Osteocyte (in vitro differentiated cells): ENCODE measurements around the gene SCARF2. TPM values are rescaled to one million over a fixed set of nuclear protein-coding genes. Genes with fewer than 3 reads are reported as not detected.
"Not testable (repeated sequence)": the region's sequence is repeated elsewhere in the genome, so short reads cannot be mapped to it uniquely, and the experiment has no call there.

Source experiments
- DNase-seq: peaks from one replicate; pipeline ENCODE4 v3.0.0; 2021; ENCODE audit warnings: mixed read lengths; ENCODE audit not compliant: unreplicated experiment; ENCODE audit errors: extremely low spot score
- H3K27ac Mint-ChIP-seq: one replicate; pipeline ENCODE4 v1.8.0; 2021; ENCODE audit warnings: mild to moderate bottlenecking, mixed read lengths; ENCODE audit not compliant: unreplicated experiment
- H3K27me3 Mint-ChIP-seq: one replicate; pipeline ENCODE4 v1.8.0; 2021; ENCODE audit warnings: mixed read lengths; ENCODE audit not compliant: unreplicated experiment
- H3K36me3 Mint-ChIP-seq: one replicate; pipeline ENCODE4 v1.8.0; 2021; ENCODE audit warnings: mixed read lengths; ENCODE audit not compliant: unreplicated experiment
- H3K4me1 Mint-ChIP-seq: one replicate; pipeline ENCODE4 v1.8.0; 2021; ENCODE audit warnings: mixed read lengths; ENCODE audit not compliant: unreplicated experiment
- H3K4me3 Mint-ChIP-seq: one replicate; pipeline ENCODE4 v1.8.0; 2021; ENCODE audit warnings: mild to moderate bottlenecking, moderate library complexity, mixed read lengths; ENCODE audit not compliant: unreplicated experiment
- H3K9me3 Mint-ChIP-seq: one replicate; pipeline ENCODE4 v1.8.0; 2021; ENCODE audit warnings: mixed read lengths; ENCODE audit not compliant: unreplicated experiment
- total RNA-seq: library from RNA; stranded (reverse); gene quantifications from 2 replicates; pipeline ENCODE4 v1.2.1, GENCODE V29; 2021
- TF ChIP-seq, protein P1 (sequence below): fragments of 200-600 bp; sonication (generic); IDR thresholded peaks from 2 replicates; pipeline ENCODE4 v1.5.0; 2021; ENCODE audit warnings: antibody characterized with exemption, mild to moderate bottlenecking, moderate library complexity

SCARF2 gene
- total RNA-seq, 1 donor from 2014 or later = 50.8 TPM

GRCh38 chr22:20451920-20452319, 14.3 kb upstream of the SCARF2 start:
- DNase-seq = no peak
- H3K4me3 Mint-ChIP-seq = no peak overlapping the region
- no peak overlapping the region for H3K27ac Mint-ChIP-seq
- H3K9me3 Mint-ChIP-seq = no peaks in the 10 kb centered on the region
- peaks cover 22% of the 10 kb centered on the region for H3K36me3 Mint-ChIP-seq
- TF ChIP-seq, protein P1, sequence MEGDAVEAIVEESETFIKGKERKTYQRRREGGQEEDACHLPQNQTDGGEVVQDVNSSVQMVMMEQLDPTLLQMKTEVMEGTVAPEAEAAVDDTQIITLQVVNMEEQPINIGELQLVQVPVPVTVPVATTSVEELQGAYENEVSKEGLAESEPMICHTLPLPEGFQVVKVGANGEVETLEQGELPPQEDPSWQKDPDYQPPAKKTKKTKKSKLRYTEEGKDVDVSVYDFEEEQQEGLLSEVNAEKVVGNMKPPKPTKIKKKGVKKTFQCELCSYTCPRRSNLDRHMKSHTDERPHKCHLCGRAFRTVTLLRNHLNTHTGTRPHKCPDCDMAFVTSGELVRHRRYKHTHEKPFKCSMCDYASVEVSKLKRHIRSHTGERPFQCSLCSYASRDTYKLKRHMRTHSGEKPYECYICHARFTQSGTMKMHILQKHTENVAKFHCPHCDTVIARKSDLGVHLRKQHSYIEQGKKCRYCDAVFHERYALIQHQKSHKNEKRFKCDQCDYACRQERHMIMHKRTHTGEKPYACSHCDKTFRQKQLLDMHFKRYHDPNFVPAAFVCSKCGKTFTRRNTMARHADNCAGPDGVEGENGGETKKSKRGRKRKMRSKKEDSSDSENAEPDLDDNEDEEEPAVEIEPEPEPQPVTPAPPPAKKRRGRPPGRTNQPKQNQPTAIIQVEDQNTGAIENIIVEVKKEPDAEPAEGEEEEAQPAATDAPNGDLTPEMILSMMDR = no peak
- H3K27me3 Mint-ChIP-seq = no peaks in the 10 kb centered on the region
- H3K4me1 Mint-ChIP-seq = peaks cover 11% of the 10 kb centered on the region

- H3K27ac Mint-ChIP-seq, DNase-seq, H3K4me1 Mint-ChIP-seq, H3K27me3 Mint-ChIP-seq, H3K9me3 Mint-ChIP-seq, H3K4me3 Mint-ChIP-seq: not testable (repeated sequence)
- H3K36me3 Mint-ChIP-seq = peaks cover 22% of the 10 kb centered on the region
These were observed 13.6 kb upstream of the SCARF2 start for GRCh38 chr22:20451129-20451778.

GRCh38 chr22:20450551-20450906, 12.9 kb upstream of the SCARF2 start:
- H3K27me3 Mint-ChIP-seq = no peaks in the 10 kb centered on the region
- no peaks in the 10 kb centered on the region for H3K9me3 Mint-ChIP-seq
- DNase-seq = no peak
- TF ChIP-seq, protein P1 = no peak
- no peak overlapping the region for H3K27ac Mint-ChIP-seq
- H3K4me3 Mint-ChIP-seq = no peak overlapping the region
- peaks cover 19% of the 10 kb centered on the region for H3K36me3 Mint-ChIP-seq
- peaks cover 4% of the 10 kb centered on the region for H3K4me1 Mint-ChIP-seq

GRCh38 chr22:20449819-20450550, 12.4 kb upstream of the SCARF2 start:
- H3K36me3 Mint-ChIP-seq = peaks cover 19% of the 10 kb centered on the region
- no peak overlapping the region for H3K4me3 Mint-ChIP-seq
- H3K9me3 Mint-ChIP-seq = no peaks in the 10 kb centered on the region
- H3K4me1 Mint-ChIP-seq = peaks cover 2% of the 10 kb centered on the region
- TF ChIP-seq, protein P1 = no peak
- H3K27ac Mint-ChIP-seq = no peak overlapping the region
- H3K27me3 Mint-ChIP-seq = no peaks in the 10 kb centered on the region
- no peak for DNase-seq

DNA sequence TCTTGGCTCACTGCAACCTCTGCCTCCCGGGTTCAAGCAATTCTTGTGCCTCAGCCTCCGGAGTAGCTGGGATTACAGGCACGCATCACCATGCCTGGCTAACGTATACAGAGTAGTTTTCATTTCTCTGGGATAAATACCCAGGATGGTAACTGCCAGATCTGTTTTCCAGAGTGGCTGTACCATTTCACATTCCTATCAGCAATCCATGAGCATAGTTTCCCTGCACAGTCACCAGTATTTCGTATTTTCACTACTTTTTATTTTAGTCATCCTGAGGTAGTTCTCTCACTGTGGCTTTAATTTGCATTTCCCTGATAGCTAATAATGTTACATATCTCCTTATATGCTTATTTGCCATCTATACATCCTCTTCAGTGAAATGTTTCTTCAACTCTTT, 11.0 kb upstream of the SCARF2 start:
- no peaks in the 10 kb centered on the region for H3K27me3 Mint-ChIP-seq
- H3K36me3 Mint-ChIP-seq = peaks cover 28% of the 10 kb centered on the region
- no peak for DNase-seq
- H3K9me3 Mint-ChIP-seq = no peaks in the 10 kb centered on the region
- H3K27ac Mint-ChIP-seq = no peak overlapping the region
- H3K4me3 Mint-ChIP-seq = no peak overlapping the region
- TF ChIP-seq, protein P1 = no peak
- no peaks in the 10 kb centered on the region for H3K4me1 Mint-ChIP-seq
